ENCODE data around the gene ZNF622. TPM values are rescaled to one million over a fixed set of nuclear protein-coding genes. Genes with fewer than 3 reads are reported as not detected.
A peak's percentile ranks its signal among the peaks of the same experiment; 100 is the strongest.
"Not testable (repeated sequence)": the region's sequence is repeated elsewhere in the genome, so short reads cannot be mapped to it uniquely, and the experiment has no call there.

ZNF622 gene
- total RNA-seq, 2 donors from 2014 or later: 27.0 to 37.3 TPM

DNA sequence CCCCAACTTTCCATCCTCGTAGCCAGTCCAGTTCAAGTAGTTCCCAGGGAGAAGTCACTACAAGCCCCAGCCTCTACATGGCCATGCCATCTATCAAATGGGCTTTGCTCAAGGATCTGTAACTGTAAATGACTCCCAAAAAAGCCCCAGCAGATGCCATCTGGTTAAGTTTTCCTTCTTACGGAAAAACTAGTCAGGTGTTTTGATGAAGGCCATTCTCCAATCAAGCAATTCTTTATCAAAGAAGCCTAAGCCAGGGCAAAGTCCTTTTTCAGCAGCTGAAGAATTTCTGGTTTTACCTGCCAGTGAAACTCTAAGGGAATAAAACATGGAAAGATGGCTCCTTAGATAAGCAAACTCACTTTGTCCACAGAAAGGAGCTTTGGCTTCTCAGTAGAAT is 21.9 kb upstream of the ZNF622 start:
- H3K36me3 Mint-ChIP-seq (ENCODE audit: low read depth): no peaks in the 10 kb centered on the region
- no peak for ATAC-seq (replicated peaks)
- no peak overlapping the region for H3K4me3 Mint-ChIP-seq
- peaks cover 19% of the 10 kb centered on the region for H3K4me1 Mint-ChIP-seq
- no peak overlapping the region for H3K27ac Mint-ChIP-seq
- no peaks in the 10 kb centered on the region for H3K27me3 Mint-ChIP-seq
- no peaks in the 10 kb centered on the region for H3K9me3 Mint-ChIP-seq

DNA sequence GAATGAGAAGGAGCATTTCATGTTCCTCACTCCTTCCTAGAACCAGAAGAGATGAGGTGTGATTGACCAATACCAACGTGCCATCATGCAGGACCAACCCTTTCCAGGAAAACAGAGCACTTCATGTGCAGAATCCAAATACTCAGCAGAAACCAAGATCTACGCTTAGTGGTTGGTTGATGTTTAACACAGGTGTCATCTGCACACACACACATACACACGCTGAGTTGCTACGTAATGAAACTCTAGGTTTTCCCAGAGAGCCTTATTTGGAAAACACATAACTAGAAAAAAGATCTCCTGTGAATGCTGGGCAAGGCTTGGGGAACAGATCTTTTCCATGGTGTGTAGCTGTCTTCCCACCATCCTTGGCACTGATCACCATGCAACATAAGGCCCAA is 21.1 kb upstream of the ZNF622 start:
- Mint-ChIP-seq H3K27me3 (no peaks in the 10 kb centered on the region), H3K27ac (no peak overlapping the region), H3K9me3 (no peaks in the 10 kb centered on the region), H3K36me3 (ENCODE audit: low read depth) (no peaks in the 10 kb centered on the region), H3K4me3 (no peak overlapping the region), H3K4me1 (peaks cover 19% of the 10 kb centered on the region)
- peak; percentile 64 for ATAC-seq (replicated peaks)

DNA sequence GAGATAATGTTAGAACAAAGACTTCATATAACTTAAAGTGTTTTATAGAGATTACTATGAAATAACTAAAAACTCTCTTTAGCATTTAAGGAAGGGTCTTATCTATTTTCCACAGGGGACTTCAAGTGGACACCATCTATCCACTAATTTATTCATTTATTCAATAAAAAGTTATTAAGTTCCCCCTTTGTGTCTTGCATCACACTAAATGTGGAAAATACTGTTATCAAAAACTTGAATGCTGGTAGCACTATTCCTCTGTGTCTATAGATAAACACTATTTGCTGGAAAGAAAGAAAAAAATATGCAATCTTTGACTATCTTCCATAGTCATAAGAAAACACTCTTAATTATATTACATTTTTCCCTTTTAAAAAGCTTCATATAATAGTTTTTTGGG is 20.1 kb upstream of the ZNF622 start:
- no peak overlapping the region for H3K27ac Mint-ChIP-seq
- no peaks in the 10 kb centered on the region for H3K36me3 Mint-ChIP-seq (ENCODE audit: low read depth)
- H3K4me3 Mint-ChIP-seq: no peak overlapping the region
- H3K27me3 Mint-ChIP-seq: no peaks in the 10 kb centered on the region
- no peak for ATAC-seq (replicated peaks)
- H3K4me1 Mint-ChIP-seq: peaks cover 19% of the 10 kb centered on the region
- H3K9me3 Mint-ChIP-seq: no peaks in the 10 kb centered on the region

DNA sequence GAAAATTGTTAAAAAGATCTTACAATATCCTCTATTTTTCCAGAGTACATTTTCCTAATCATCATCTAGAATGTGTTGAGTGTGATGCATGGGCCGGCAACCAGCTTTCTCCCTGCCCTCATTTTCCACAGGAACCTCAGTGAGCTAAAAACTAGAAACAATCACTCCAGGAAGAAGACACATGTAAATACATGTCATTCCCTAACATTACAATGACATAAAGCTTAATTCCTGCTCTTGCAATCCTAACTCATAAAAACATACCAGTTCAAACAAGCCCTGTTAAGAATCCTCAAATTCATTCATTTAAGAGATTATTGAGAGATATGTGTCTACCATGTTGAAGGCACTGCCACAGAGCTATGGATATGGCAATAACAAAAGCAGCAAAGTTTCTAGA is 18.5 kb upstream of the ZNF622 start:
- no peaks in the 10 kb centered on the region for H3K27me3 Mint-ChIP-seq
- H3K4me1 Mint-ChIP-seq: peaks cover 25% of the 10 kb centered on the region
- H3K9me3 Mint-ChIP-seq: no peaks in the 10 kb centered on the region
- ATAC-seq (replicated peaks): no peak
- H3K4me3 Mint-ChIP-seq: no peak overlapping the region
- H3K36me3 Mint-ChIP-seq (ENCODE audit: low read depth): peaks cover 7% of the 10 kb centered on the region
- H3K27ac Mint-ChIP-seq: no peak overlapping the region

DNA sequence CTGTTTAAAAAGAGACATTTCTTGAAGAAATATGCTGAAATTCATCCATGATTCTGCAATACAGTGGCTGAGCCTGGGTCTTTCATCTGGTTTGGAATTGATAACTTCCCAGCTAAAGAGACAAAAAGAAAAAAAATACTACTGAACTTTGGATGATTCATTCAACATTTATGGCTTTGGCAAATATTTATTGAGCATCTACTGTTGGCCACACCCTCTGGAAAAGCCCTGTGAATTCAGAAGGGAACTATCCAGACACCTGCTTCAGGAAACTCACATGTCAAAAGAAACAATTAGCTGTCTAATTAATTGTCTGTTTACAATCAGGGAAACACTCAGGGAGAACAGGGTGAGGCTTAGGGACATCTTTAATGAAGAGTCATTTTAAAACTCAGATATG is 17.8 kb upstream of the ZNF622 start:
- ATAC-seq (replicated peaks): no peak

DNA sequence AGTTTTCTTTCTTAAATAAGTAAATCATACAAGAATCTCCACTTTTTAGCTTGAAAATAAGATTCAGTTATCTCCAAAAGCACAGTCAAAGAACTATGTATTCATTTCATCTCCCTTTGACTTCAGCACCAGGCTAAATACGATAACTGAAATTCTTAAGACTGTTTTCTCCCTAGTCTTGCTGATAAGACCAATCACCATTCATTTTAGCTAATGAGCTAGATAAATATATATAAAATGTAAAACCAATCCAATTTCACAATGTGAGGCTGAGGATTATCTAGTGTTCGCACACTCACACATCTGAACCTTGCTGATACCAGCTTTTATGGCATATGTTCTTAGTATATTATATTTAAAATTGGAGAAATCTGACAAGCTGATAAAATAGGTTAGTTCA is 17.3 kb upstream of the ZNF622 start:
- no peaks in the 10 kb centered on the region for H3K9me3 Mint-ChIP-seq
- H3K4me1 Mint-ChIP-seq: peaks cover 21% of the 10 kb centered on the region
- H3K27ac Mint-ChIP-seq: no peak overlapping the region
- H3K36me3 Mint-ChIP-seq (ENCODE audit: low read depth): peaks cover 7% of the 10 kb centered on the region
- no peak for ATAC-seq (replicated peaks)
- H3K27me3 Mint-ChIP-seq: no peaks in the 10 kb centered on the region
- no peak overlapping the region for H3K4me3 Mint-ChIP-seq

More for the DNA sequence above, 17.8 kb upstream of the ZNF622 start:
- H3K4me1 Mint-ChIP-seq: peaks cover 26% of the 10 kb centered on the region
- H3K9me3 Mint-ChIP-seq: no peaks in the 10 kb centered on the region
- no peak overlapping the region for H3K27ac Mint-ChIP-seq
- no peak overlapping the region for H3K4me3 Mint-ChIP-seq
- H3K27me3 Mint-ChIP-seq: no peaks in the 10 kb centered on the region
- peaks cover 7% of the 10 kb centered on the region for H3K36me3 Mint-ChIP-seq (ENCODE audit: low read depth)

DNA sequence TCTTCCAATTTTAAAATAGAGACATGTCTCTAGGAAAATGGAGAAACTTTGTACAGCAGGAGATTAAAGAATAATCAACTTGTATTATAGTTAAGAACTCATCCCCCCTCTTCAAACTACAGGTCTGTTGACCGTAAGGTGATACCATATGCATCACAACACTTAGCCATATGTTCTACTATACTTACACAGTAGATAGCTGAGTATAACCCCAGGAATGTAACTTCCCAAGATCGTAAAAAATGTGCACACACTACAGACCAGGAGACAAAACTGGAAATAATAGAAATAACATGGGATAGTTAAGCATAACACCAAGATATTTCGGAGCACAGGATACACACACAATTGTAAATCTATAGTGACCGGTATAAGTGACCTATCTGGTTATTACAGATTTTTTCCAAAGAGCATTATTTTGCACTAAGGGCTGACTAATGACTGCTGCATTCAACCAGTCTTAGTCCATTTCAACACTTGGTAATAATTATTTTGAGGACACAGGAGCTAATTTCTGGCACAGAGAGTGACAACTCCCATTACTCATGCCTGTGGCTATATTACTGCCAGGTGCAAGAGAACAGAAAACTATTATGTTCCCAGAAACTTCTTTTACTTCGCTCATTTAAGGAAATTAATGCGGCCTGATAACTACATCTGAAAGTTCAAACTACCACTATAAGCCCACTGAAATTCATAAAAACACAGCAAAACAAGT is 15.4 kb upstream of the ZNF622 start:
- H3K4me3 Mint-ChIP-seq: no peak overlapping the region
- peaks cover 10% of the 10 kb centered on the region for H3K4me1 Mint-ChIP-seq
- ATAC-seq (replicated peaks): no peak
- H3K9me3 Mint-ChIP-seq: no peaks in the 10 kb centered on the region
- no peak overlapping the region for H3K27ac Mint-ChIP-seq
- H3K27me3 Mint-ChIP-seq: no peaks in the 10 kb centered on the region
- peaks cover 7% of the 10 kb centered on the region for H3K36me3 Mint-ChIP-seq (ENCODE audit: low read depth)

DNA sequence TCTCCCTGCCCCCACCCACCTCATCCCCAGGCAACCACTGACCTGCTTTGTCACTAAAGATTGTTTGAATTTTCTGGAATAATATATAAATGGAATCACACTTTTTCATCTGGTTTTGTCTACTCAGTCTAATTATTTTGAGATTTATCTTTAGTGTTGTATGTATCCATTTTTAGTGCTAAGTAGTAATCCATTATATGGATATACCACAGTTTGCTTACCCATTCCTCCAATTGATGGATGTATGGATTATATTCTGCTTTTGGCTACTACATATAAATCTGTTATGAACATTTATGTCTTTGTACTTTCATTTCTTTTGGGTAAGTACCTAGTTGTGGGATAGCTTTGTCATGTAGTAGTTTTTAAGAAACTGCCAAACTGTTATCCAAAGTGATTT is 14.5 kb upstream of the ZNF622 start:
- Mint-ChIP-seq H3K27me3 (no peaks in the 10 kb centered on the region), H3K4me1 (peaks cover 10% of the 10 kb centered on the region), H3K4me3 (no peak overlapping the region), H3K36me3 (ENCODE audit: low read depth) (peaks cover 11% of the 10 kb centered on the region), H3K9me3 (no peaks in the 10 kb centered on the region), H3K27ac (no peak overlapping the region)
- no peak for ATAC-seq (replicated peaks)

DNA sequence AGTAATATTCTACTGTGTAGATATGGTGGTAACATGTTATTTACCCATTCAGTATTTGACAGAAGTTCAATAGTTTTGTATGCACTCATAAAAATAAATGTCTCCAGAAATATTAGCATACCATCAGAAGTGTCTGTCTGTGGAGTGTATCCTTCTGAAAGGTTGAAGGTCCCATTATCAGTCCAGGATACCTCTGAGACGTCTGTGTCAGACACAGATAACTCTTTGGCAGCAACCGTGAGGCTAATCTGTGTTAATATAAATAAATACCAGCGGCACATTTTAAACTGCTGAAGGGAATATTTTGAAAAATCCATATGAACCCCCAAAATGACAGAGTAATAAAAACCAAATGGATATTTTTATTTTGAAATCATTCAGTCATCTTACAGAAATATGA is 11.9 kb upstream of the ZNF622 start:
- Mint-ChIP-seq H3K4me1 (peaks cover 7% of the 10 kb centered on the region), H3K27ac (no peak overlapping the region), H3K9me3 (no peaks in the 10 kb centered on the region), H3K27me3 (no peaks in the 10 kb centered on the region), H3K4me3 (no peak overlapping the region), H3K36me3 (ENCODE audit: low read depth) (peaks cover 20% of the 10 kb centered on the region)
- no peak for ATAC-seq (replicated peaks)

DNA sequence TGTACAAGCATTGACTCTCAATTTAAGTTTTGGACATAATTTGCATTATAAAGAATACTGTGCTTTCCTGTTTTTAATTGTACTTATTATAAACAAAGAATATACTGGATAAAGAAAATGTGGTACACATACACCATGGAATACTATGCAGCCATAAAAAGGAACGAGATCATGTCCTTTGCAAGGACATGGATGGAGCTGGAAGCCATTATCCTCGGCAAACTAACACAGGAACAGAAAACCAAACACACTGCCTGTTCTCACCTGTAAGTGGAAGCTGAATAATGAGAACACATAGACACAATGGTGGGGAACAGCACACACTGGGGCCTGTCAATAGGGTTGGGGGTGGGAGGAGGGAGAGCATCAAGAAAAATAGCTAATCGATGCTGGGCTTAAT is 10.8 kb upstream of the ZNF622 start:
- H3K4me3 Mint-ChIP-seq; H3K9me3 Mint-ChIP-seq; H3K4me1 Mint-ChIP-seq; H3K27me3 Mint-ChIP-seq; ATAC-seq (replicated peaks); H3K27ac Mint-ChIP-seq: not testable (repeated sequence)
- H3K36me3 Mint-ChIP-seq (ENCODE audit: low read depth): peaks cover 20% of the 10 kb centered on the region

DNA sequence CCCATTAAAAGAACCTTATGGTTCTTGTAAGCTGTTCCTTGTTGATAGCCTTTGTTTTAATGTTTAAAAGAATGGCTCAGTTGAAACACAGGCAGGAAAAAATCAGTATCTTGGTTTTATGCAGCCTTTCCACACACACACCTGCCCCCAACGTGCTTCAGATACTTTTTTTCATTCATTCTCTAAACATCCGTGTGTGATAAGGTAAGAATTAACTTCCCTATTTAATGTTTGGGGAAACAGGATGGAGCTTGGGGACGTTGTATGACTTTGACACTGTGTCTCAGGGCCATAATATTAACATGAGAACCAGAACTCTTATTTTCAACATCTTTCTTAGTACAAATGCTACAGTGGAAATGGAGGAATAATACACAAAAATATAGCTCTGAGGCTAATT is 5.8 kb upstream of the ZNF622 start:
- Mint-ChIP-seq H3K27ac (no peak overlapping the region), H3K27me3 (no peaks in the 10 kb centered on the region), H3K36me3 (ENCODE audit: low read depth) (peaks cover 12% of the 10 kb centered on the region), H3K4me3 (no peak overlapping the region), H3K4me1 (peaks cover 26% of the 10 kb centered on the region), H3K9me3 (no peaks in the 10 kb centered on the region)
- ATAC-seq (replicated peaks): no peak

DNA sequence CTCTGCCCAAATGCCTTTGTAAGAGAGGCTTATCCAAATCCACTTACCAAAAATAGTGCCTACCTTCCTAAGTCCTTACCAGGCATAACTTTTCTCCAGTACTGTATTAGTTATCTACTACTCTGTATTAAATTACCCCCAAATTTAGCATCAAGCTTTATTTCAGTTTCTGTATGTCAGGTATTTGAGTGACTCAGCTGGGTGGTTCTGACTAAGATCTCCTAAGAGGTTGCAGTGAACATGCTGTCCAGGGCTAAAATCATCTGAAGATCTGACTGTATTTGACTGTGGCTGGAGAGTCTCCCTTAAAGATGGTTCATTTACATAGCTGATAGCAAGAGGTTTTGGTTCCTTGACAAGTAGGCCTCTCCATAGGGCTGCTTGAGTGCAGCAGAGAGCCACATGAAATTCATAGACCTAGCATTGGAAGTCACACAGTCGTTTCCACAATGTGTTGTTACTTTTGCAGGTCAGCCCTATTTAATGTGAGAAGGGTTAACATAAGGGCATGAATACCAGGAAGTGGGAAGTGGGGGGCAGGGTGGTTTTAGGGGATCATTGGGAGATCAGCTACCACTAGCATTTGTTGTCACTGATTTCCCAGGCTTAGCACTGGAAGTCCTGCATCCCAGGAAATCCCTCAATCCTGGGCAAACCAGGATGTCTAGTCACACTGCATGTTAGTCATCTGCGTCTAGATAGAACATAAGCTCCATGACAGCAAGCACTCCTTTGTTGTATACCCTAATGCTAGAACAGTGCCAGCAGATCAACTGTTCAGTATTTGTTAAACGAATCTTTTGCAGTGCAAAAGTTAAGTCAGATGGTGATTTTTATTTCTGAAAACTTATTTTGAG is 2.0 kb upstream of the ZNF622 start:
- peak overlapping the region; percentile 91 for H3K27ac Mint-ChIP-seq
- H3K36me3 Mint-ChIP-seq (ENCODE audit: low read depth): peaks cover 34% of the 10 kb centered on the region
- H3K9me3 Mint-ChIP-seq: no peaks in the 10 kb centered on the region
- peak overlapping the region; percentile 100 for H3K4me3 Mint-ChIP-seq
- ATAC-seq (replicated peaks): peak; percentile 82
- H3K4me1 Mint-ChIP-seq: peaks cover 43% of the 10 kb centered on the region
- no peaks in the 10 kb centered on the region for H3K27me3 Mint-ChIP-seq

DNA sequence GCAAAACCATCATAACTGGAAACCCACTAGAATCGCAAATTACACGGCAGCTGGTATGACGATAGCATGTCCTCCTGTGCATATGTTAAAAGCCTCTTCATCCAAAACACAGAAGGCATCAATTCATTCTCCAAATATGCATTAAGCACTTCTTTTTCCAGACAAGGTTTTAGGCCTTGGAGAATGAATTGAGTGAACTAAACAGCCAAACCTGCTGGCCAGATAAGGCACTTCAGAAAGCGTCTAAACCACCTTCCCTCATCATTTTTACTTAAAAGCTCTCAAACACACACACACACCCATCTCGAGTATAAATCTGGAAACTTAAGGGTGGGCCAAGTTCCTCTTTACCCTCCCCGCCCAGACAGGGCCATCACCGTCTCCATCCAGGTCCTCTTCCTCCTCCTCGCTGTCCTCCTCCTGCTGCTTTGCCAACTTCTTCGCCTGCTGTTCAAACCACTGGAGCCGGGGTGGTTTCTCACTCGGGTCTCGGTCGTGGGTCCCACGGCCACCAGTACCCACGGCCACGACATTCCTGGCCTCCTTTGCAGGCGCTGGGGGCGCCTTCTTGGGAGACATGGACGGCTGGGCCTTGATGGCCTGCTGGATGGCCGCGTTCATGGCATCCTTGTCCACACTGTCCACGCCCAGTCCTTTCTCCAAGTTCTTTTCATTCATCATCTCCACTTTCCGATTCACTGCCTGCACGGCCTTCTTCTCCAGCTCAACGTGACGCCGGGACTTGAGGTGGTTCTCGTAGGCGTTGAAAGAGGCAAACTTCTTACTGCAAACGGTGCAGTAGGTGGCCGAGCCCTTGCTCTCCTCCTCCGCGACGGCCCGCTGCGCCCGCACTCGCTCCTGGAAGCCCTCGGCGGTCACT is 696 bp downstream of the ZNF622 start:
- Mint-ChIP-seq H3K9me3 (no peaks in the 10 kb centered on the region), H3K27ac (peak overlapping the region; percentile 91), H3K4me1 (peaks cover 58% of the 10 kb centered on the region), H3K4me3 (peak overlapping the region; percentile 100), H3K27me3 (no peaks in the 10 kb centered on the region), H3K36me3 (ENCODE audit: low read depth) (peaks cover 61% of the 10 kb centered on the region)
- no peak for ATAC-seq (replicated peaks)

DNA sequence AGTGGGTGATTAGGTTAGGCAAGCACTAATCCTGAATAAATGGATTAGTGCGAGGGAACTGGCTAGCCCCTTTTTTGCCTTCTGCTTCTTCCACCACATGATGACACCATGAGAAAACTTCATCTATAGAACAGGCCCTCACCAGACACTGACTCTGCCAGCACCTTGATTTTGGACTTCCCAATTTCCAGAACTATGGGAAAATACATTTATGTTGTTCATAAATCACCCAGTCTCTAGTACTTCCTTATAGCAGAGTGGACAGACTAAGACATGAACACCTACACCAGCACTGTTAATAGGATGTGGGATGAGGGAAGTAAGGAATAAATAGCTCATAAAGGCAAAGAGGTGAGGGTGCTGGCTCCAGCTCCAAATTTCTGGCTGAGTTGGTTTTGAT is 1.4 kb downstream of the ZNF622 start:
- peaks cover 68% of the 10 kb centered on the region for H3K36me3 Mint-ChIP-seq (ENCODE audit: low read depth)
- no peaks in the 10 kb centered on the region for H3K27me3 Mint-ChIP-seq
- no peaks in the 10 kb centered on the region for H3K9me3 Mint-ChIP-seq
- H3K4me3 Mint-ChIP-seq: peak overlapping the region; percentile 100
- no peak for ATAC-seq (replicated peaks)
- H3K27ac Mint-ChIP-seq: peak overlapping the region; percentile 91
- peaks cover 58% of the 10 kb centered on the region for H3K4me1 Mint-ChIP-seq
